ENCODE data around the gene ERRFI1.

Gene ERRFI1

DNA sequence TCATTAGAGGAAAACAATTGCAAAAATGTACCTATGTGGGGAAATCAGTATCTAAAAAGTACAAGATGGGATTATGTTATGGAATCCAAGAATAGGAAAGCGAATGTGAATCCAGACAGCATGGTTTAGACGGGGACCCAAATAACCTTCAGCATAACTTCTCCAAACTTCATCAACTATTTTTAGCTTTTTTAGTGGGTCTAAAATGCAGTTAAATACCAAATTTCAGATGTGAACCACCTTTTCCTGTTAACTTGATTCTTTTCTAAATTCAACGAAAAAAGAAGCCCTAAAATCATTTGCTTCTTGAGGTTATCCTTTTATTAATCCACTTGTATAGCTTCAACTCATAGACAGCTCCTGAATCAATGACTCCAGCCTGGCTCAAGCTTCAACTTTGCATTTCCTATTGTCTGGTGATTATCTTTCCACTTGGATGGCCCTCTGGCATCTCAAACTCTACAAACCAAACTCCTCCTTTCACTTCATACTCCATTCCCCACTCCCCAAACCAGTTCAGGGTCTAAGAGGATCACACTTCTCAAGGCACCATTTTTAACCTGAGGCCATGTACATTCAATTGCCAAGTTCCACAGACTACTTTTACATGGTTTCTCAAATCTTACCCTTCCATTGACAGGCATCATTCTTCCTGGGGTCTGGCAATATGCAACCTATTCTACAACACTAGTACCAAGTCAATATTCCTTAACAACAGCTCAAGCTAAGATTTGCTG, 7.4 kb downstream of the ERRFI1 start:
- no peak for DNase-seq

DNA sequence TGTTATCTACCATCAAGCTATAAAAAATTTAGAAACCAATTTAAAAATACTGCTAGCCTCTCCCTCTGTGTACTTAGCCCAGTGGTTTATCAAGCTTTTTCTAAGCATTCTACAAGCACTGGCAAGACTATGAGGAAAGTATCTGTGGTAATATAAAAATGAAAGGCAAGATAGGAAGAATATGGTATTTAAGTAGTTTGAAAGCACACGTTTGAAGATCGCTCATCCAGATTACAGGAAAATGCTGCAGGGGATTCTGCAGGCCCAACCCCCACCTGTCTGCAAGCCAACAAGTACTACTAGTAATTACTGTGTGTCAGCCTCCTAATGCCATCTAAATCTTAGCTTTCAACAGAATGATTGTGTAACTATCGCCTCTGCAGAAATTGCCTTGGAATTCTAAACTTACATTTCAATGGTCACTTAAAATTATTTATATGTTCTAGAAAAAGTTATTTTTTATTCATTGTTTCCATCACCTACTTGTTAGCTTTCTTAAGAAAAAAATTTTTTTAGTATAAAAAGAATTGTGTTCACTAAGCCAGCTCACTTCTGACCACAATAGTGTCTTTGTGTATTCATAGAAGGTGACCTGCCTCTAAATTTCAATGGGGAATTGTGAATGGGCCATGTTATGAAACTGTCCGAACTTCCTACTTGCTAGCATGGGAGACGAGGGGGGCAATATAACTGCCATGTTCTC, 8.5 kb downstream of the ERRFI1 start:
- DNase-seq = no peak

DNA sequence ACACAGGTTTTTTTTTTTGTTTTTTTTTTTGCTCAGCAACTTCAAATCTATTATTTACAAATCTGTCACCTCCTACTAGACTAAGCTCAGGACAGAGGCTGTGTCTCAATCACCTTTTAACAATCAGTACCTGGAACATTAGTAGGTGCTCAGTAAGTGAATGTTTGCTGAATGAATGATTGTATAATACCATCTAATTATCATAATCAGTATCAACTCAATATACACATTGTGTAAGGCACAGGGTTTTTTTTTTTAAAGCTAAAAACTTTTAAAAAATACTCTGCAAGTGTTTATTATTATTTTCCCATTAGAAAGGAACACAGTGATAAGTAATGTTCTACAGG, 9.2 kb downstream of the ERRFI1 start:
- no peak for DNase-seq

DNA sequence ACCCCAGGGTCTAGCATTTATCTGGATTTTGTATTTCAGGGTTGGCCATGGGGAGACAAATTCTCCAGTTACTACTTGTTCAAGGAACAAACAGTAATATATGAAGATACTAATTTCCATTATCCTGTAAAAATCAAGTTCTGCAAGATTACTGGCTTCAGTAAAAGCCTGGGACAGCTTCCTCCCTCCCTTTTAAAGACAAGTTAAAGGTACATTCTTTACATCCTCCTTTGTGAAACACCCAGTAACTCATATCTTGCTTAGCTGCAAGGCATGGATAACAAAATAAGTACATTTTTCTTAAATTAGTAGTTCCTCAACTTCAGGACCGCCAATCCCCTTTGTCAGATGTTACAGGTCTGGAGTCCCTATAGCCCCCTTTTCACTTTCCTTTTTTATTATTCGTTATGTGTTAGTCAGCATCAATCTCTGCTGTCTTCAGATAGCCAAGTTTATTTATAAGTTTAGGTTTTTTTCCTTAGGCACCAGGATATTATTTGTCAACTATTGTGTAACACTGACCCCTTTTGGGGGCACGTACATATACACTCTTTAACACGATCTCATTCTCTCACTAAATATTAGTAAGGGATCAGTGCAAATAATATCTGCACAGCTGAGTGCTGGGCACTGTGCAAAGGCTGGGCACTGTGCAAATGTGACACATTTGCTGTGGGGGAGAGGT, 9.8 kb downstream of the ERRFI1 start:
- DNase-seq = no peak

DNA sequence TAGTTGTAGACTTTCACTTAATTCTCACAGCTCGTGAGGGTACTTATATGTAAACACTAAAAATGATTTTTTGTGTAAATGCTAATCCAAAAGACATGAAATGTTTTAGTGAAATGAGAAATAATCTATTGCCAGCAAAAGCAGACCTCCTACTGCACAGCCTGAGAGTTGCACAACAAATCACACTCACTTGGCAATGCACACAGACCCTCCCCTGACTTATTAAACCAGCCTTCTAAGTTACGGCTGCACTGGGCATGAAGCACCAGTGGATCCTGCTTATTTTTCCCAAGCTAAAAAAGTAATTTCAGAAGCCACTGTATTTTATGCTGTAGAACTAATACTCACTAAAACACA, 10.3 kb downstream of the ERRFI1 start:
- DNase-seq = no peak

DNA sequence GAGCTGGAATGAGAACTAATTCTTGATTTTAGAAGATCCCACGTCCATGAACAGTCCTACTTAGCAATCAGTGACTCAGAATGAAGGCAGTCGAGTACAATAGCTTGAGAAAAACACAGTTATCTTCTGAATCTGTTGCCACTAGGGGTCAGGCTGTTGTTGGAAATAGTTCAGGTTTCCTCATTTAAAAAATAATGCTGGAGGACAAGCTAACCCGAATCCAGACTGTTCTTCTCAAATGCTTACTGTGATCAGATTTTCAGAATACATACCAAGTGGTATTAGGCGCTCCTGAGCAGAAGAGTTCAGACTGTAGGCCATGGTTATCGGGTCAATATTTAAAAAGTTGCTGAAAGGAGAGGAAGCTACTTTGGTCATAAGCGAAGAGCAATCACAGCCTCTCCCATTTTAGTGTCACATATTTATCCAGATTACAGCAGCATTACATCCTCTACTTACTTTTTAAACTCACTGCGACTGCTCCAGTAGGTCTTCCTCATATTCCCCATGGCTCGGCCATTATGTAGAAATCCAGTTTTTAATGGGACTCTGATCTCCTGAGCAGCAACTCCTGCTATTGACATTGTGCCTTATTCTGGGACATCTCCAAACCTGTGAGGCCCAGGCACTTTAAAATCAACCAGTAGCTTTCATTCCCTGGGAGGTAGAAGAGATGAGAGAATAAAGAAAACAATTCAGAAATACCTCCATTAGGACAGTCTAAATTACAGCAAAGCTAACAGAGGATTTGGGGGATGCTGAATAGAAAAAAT, 10.9 kb downstream of the ERRFI1 start:
- DNase-seq = no peak

DNA sequence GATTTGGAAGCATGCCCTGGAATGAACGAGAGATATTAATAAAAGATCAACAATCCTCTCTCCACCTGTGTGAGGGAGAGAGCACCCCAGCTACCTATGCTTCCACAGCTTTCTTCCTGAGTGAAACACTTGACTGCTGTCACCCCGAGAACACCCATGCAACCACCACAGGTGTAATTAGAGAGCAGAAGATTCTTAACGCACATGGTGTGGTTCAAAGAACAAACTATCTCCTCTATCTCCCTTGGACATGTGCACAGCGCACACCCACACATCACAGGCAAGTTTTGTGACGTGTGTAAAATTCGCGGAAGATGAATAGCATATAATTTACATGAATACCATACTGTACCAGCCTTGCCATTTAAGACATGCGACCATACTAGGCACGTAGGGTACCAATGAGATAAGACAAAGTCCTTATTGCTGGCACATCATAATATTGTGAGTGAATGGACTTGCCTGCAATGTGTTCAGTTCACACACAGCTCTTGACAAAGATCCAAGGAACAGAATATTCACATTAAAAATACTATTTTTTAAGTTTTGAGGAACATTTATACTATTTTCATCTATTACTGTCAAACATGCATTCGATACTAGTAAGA, 11.6 kb downstream of the ERRFI1 start:
- no peak for DNase-seq

DNA sequence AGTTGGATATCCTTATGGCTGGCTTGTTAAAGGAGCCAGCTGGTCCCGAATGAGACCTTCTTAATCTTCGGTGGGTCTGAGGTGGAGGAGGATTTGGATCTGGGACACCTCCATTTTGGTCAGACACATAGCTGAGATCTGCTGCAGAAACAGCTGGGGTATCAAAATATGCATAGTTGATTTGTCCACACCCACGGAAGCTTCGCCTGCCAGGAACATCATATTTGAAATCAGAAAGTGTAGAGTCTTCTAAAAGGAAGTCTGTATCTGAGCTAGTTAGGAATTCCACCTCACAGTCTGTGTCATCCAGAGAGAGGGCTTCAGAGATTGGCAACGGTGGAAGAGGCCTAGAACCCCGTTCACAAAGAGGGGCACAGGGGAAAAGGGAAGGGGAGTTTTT, 12.3 kb downstream of the ERRFI1 start:
- DNase-seq = no peak

DNA sequence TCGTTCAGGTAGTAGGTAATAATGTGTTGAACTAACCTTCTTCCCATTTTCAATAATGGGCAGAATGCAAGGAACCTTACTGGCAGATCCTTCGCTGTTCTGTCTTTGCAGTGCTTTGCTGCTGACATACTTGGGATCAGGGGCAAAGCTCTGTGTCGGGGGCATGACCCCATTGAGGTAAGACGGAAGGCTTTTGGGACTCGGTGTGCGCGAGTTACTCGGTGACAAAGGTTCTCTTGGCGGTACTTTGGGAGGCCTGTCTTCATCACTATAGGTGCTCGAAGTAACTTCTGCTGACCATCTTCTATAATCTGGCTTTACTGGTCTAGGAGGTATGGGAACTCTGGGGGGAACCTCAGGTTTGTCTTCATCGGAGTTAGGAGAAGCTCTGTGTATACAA, 12.7 kb downstream of the ERRFI1 start:
- no peak for DNase-seq

DNA sequence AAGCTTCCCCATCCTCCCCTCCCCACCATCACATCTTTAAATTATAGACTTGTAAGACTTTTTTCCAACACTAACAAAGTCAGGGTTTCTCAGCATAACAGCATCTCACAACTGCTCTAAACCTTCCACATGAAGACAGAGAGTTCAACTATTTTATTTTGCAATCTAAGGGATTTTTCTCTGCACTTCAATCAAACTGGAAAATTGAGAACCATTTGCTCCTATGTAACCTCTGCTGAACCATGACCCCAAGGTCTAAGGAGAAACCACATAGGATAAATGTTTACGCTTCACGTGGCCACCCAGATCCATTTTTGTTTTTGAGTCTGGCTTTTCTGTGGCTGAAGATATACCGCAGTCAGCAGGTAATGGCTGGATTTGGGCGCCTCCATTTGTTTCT, 13.2 kb downstream of the ERRFI1 start:
- DNase-seq = no peak

DNA sequence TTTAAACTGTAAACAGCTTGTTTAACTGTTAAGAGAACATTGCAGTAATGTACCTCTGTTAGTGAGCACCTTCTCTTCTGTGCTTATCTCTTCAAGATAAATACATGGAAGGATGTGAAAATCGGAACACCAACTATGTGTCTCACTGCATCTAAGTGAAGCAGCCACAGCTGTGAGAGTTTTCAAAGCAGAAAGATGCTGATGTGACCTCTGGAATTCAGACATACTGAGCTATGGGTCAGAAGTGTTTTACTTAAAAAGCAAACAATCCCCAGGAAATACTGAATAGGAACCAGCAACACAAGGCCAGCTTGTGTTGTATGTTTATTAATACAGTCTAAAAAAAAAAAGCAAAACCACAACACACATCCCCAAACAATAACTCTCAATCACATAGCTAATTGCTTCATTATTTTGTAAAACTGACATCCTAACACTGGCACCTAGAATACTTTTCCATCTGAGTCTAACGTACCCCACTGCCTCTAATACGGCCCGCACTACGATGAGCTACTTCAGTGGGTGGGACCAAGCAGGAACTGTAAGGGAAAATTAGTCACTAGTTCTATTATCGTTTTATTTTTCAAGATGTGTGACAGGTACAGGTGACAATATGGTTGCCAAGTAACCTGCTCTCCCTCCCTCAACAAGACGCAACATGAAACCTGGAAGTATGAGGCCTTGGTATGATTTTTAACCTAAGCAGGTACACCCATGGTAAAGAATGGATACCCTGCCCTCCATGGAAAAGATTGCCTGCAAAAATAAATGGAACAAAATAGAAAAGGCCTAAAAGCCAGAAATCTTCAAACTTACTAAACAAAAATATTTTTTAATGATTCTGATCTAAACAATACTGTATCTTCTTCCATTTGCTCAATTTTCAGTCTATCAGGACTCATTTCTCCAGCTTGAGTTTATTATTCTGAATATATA, 13.9 kb downstream of the ERRFI1 start:
- DNase-seq = no peak

DNA sequence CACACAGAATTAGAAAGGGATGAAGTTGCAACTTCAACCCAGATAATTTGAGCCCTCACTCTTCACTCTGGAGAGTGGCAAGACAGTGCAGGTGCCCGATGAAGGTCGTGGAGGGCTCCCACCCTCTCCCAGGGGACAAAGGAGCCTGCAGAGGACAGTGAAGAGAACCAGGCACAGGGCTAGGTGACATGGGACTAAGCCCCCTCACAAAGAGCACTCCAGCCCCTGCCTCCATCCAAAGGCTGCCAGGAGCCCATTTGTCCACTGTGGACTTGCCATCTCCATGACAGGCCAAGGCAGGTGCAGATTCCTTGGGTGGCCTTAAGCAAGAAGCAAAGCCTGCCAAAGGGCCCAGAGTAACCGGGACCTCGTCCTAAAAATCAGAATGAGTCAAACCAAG, 15.1 kb downstream of the ERRFI1 start:
- DNase-seq = no peak

DNA sequence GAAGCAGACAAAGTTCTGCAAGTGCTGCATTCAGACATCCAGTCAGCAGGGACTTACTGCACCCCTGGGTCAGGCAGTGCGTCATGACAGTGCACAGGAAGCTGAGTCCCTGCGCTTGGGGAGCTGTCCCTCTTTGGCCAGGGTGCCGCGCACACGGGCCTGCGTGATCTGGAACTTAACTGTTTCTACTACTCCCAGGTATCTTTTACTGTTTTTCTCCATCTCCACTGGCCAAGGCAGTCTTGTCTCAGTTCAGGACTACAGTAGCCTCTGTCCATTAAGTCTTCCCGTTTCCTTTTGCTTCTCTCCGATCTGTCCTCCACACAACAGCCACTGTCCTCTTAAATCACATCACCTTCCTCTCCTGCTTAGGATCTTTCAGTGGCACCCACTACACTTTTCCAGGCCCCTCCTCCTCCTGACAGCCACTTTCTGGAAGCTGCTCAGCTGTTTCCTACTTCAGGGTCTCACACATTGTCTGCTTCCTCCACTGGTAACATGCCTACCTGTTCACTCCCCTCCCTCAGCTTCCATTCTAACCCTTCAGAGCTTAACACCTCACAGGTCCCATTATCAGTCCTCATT, 15.9 kb downstream of the ERRFI1 start:
- DNase-seq = no peak

DNA sequence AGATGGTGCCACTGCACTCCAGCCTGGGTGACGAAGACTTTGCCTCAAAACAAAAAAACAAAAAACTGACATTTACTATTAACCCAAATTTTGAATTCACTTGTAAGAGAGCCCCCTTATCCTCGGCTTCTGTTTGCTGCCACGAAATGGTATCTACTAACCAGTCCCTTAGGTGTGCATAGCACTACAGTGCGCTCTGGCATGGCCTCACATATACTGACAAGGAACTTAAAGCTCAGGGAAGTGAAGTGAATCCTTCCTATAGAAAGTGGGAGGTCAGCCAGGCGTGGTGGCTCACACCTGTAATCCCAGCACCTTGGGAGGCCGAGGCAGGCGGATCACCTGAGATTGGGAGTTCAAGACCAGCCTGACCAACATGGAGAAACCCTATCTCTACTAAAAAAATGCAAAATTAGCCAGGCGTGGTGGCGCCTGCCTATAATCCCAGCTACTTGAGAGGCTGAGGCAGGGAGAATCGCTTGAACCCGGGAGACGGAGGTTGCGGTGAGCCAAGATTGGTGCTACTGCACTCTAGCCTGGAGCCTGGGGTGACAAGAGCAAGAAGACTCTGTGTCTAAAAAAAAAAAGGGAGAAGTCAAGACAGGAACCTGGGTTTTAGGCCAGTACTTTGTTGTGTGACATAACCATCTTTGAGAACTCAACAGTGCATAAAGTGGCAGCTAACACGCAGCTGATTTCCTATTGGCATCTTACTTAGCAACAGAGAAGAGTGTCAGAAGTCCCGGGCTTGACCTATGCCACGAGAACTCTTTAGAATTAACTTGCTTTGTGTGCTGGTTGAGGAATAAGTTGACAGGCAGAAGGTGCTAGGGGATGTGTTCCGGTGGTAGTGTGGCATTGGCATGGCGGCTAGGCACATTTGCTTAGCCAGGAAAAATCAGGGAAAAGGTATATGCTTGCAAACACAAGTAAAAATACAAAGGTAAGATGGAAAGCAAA, 16.8 kb downstream of the ERRFI1 start:
- DNase-seq = no peak

DNA sequence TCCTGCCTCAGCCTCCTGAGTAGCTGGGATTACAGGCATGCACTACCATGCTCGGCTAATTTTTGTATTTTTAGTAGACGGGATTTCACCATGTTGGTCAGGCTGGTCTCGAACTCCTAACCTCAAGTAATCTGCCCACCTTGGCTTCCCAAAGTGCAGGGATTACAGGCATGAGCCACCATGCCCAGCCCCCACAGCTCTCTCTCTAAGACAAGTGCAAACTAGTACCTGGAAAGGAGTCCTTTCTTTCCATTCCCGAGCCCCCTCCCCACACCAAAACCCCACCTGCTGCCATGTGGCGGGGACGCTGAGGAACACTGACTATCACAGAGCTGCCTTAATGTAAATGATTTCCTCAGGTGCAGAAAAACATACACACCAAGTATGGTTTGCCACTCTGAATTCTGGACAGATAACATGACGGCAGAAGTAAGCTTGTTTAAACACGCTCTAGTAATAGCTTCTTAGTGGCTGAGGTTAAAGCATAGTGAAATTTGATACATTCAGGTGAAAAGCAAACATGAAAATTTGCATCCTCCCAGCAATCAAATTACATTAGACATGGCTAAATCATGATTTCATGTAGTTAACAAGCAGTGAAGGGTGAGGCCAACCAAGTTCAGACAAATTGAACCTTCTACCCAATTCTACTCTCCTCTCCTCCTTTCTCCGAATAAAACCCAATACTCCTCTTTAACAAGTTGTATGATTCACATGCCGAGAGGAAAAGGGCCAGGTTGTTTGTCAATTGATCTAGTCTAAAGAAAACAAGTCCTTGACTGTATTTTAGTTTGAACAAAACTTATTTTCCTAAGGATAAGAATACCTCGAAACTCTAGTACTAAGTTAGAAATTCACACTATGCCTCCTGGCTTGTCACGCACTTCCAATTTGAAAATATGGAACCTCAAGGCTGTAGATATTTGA, 19.8 kb downstream of the ERRFI1 start:
- no peak for DNase-seq

DNA sequence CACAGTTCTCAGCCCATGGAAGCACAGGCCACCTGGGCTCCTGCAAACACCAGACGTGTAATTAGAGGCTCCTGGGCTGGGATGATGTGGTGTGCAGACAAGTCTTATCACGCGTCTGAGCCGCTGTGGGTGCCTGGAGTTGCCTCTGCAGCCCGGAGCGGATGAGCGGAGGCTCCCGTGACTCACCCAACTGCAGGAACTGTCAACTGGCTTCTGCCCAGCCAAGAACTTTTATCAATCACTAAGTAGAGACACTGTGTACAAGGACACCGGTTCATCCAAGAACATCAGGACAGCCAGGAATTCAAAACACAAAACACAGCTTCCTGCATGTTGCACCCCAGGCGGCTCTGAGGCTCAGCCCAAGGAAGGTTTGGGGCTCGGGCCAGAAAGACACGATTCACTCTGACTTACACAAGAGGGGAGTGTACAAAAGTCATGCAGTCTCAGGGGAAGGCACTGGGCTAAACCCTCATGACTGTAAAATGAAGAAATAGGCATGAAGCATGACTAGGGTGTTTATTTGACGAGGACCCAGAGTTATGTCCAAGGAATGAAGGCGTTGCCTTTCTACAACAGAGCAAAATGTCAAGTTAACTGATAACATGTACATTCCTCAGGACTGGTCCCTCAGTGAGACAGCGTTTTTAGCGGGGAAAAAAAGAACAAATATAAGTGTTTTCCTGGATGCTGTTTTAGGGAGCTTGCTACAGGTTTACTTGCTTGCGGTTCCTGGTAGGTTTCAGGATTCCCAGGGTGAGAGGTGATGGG, 21.1 kb downstream of the ERRFI1 start:
- DNase-seq = no peak

DNA sequence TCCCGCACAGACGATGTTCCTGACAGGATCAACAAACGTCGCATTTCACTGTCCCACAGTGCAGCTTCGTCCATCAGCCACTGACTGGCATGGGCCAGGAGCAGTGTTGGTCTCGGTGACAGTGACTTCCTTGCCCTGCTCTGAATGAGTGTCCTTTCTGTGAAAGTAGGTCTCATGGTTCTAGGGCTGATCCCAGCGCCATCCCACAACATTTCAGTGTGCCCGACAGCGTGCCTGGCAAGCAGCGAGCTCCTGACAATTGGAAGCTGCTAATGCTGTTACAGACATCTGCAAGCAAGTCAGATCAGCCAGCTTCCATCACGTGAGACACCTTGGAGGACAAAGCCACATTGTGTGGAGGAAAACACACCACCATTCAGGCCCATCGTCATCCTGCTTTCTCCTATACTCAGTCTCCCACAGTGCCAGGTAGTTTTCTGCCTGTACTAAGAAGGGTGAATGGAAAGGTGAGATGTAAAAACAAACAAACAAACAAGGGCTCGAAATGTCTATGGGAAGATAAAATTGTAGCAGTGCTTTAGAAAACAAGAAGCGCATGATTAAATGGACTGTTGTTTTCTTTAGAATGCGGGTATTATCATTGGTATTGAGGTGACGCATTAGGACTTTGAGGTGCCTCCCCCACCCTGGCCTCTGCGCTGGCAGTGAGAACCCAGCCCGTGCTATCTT, 21.9 kb downstream of the ERRFI1 start:
- DNase-seq = no peak
